Measurements from ENCODE around the gene FAM184A. TPM values are rescaled to one million over a fixed set of nuclear protein-coding genes. Genes with fewer than 3 reads are reported as not detected.

The FAM184A gene
- total RNA-seq, 4 donors from 2014 or later, result 0.30 to 3.8 (median 1.1) TPM

- Histone ChIP-seq H3K4me1 (no peaks in the 10 kb centered on the region), H3K27me3 (no peaks in the 10 kb centered on the region), H3K9me3 (no peaks in the 10 kb centered on the region), H3K27ac (no peak overlapping the region), H3K36me3 (no peaks in the 10 kb centered on the region), H3K4me3 (no peak overlapping the region)
- 56 to 100% methylated on average over 1 to 2 of the region's 2 CpGs for WGBS, 2 donors
- no peak for DNase-seq
- intact Hi-C loops (cut with DNase I), result no loop called here
- TF ChIP-seq CTCF (IDR thresholded peaks at IDR 0.05) (no peak), POLR2A (IDR thresholded peaks at IDR 0.05) (no peak)
Measured at GRCh38 chr6:119028091-119028490, 50.4 kb downstream of the FAM184A start.

GRCh38 chr6:119027465-119027864 is 51.0 kb downstream of the FAM184A start:
- Histone ChIP-seq H3K4me3 (no peak overlapping the region), H3K27ac (no peak overlapping the region), H3K4me1 (no peaks in the 10 kb centered on the region), H3K27me3 (no peaks in the 10 kb centered on the region), H3K9me3 (no peaks in the 10 kb centered on the region), H3K36me3 (no peaks in the 10 kb centered on the region)
- intact Hi-C loops (cut with DNase I), result no loop called here
- no peak for DNase-seq
- 46 to 58% methylated on average over 3 of the region's 3 CpGs for WGBS, 2 donors
- no peak for TF ChIP-seq POLR2A (IDR thresholded peaks at IDR 0.05)
- TF ChIP-seq CTCF (IDR thresholded peaks at IDR 0.05), result no peak

GRCh38 chr6:119026822-119027221 is 51.6 kb downstream of the FAM184A start:
- intact Hi-C loops (cut with DNase I), result no loop called here
- TF ChIP-seq CTCF (IDR thresholded peaks at IDR 0.05), result no peak
- no peak for TF ChIP-seq POLR2A (IDR thresholded peaks at IDR 0.05)
- no peak overlapping the region for H3K27ac ChIP-seq
- no peaks in the 10 kb centered on the region for H3K36me3 ChIP-seq
- no peaks in the 10 kb centered on the region for H3K4me1 ChIP-seq
- no peaks in the 10 kb centered on the region for H3K27me3 ChIP-seq
- H3K9me3 ChIP-seq, result no peaks in the 10 kb centered on the region
- no peak overlapping the region for H3K4me3 ChIP-seq
- WGBS, 2 donors, result 77 to 81% methylated on average over 3 of the region's 3 CpGs
- no peak for DNase-seq

- Histone ChIP-seq H3K4me3 (no peak overlapping the region), H3K4me1 (no peaks in the 10 kb centered on the region), H3K27ac (no peak overlapping the region), H3K36me3 (no peaks in the 10 kb centered on the region), H3K9me3 (no peaks in the 10 kb centered on the region), H3K27me3 (no peaks in the 10 kb centered on the region)
- intact Hi-C loops (cut with DNase I), result no loop called here
- no peak for DNase-seq
- WGBS, 2 donors, result 91 to 92% methylated on average over 2 of the region's 2 CpGs
- TF ChIP-seq CTCF (IDR thresholded peaks at IDR 0.05), result no peak
- no peak for TF ChIP-seq POLR2A (IDR thresholded peaks at IDR 0.05)
Measured at GRCh38 chr6:119025793-119026192, 52.7 kb downstream of the FAM184A start.

- intact Hi-C loops (cut with DNase I), result no loop called here
- TF ChIP-seq CTCF (IDR thresholded peaks at IDR 0.05) (no peak), POLR2A (IDR thresholded peaks at IDR 0.05) (no peak)
- DNase-seq, result no peak
- no peak overlapping the region for H3K27ac ChIP-seq
- H3K27me3 ChIP-seq, result no peaks in the 10 kb centered on the region
- no peaks in the 10 kb centered on the region for H3K9me3 ChIP-seq
- no peaks in the 10 kb centered on the region for H3K36me3 ChIP-seq
- WGBS, 2 donors, result 71 to 80% methylated on average over 6 of the region's 6 CpGs
- H3K4me1 ChIP-seq, result no peaks in the 10 kb centered on the region
- no peak overlapping the region for H3K4me3 ChIP-seq
Measured at GRCh38 chr6:119024111-119024510, 54.4 kb downstream of the FAM184A start.

Data from esophagus squamous epithelium (tissue), 5 donors.